ENCODE data around the gene EIF2D.
"Not testable (repeated sequence)": the region's sequence is repeated elsewhere in the genome, so short reads cannot be mapped to it uniquely, and the experiment has no call there.

Gene EIF2D

GRCh38 chr1:206586501-206587445, 25.5 kb downstream of the EIF2D start:
- DNase-seq = no peak

GRCh38 chr1:206584683-206585082, 27.6 kb downstream of the EIF2D start:
- no peak for DNase-seq

- DNase-seq = peak; percentile 27
Measured at GRCh38 chr1:206583707-206584648, 28.3 kb downstream of the EIF2D start.

- no peak for DNase-seq
Measured at GRCh38 chr1:206582971-206583706, 29.1 kb downstream of the EIF2D start.

- DNase-seq = no peak
Measured at GRCh38 chr1:206582537-206582936, 29.7 kb downstream of the EIF2D start.

GRCh38 chr1:206581571-206581981, 30.7 kb downstream of the EIF2D start:
- DNase-seq = no peak

GRCh38 chr1:206581114-206581497, 31.2 kb downstream of the EIF2D start:
- not testable (repeated sequence) for DNase-seq

GRCh38 chr1:206580438-206581113, 31.7 kb downstream of the EIF2D start:
- no peak for DNase-seq

- DNase-seq = no peak
Measured at GRCh38 chr1:206579747-206580437, 32.4 kb downstream of the EIF2D start.

GRCh38 chr1:206578978-206579374, 33.3 kb downstream of the EIF2D start:
- DNase-seq = no peak

- DNase-seq = no peak
Measured at GRCh38 chr1:206578068-206578977, 33.9 kb downstream of the EIF2D start.

GRCh38 chr1:206577626-206578025, 34.6 kb downstream of the EIF2D start:
- no peak for DNase-seq

GRCh38 chr1:206575894-206576737, 36.1 kb downstream of the EIF2D start:
- no peak for DNase-seq

- DNase-seq = no peak
Measured at GRCh38 chr1:206575165-206575893, 36.9 kb downstream of the EIF2D start.

- DNase-seq = no peak
Measured at GRCh38 chr1:206573762-206574161, 38.5 kb downstream of the EIF2D start.

- no peak for DNase-seq
Measured at GRCh38 chr1:206573319-206573718, 38.9 kb downstream of the EIF2D start.

GRCh38 chr1:206572835-206573234, 39.4 kb downstream of the EIF2D start:
- no peak for DNase-seq

- no peak for DNase-seq
Measured at GRCh38 chr1:206570529-206570928, 41.7 kb downstream of the EIF2D start.

GRCh38 chr1:206569556-206569955, 42.7 kb downstream of the EIF2D start:
- no peak for DNase-seq

Measured in amniotic stem cell (primary cell).